Renal cortex interstitium (tissue), 3 donors: ENCODE results near the gene ANKRD65. TPM values are rescaled to one million over a fixed set of nuclear protein-coding genes. Genes with fewer than 3 reads are reported as not detected.

Experiments used
- polyA plus RNA-seq, 3 donors: library from polyadenylated mRNA; unstranded; fragments of 120-200 nt; gene quantifications; one replicate each; pipeline ENCODE4 v1.2.1, GENCODE V29; 2013; ENCODE audit not compliant: insufficient read length in 3 of 3

The ANKRD65 gene
- polyA plus RNA-seq, 3 donors, result 8.3 to 14.7 (median 10.6) TPM

Other genes starting within 250 kb of the ANKRD65 start
- gene TTLL10, start 247.4 kb downstream of the ANKRD65 start, polyA plus RNA-seq, result under 1 TPM; 0.30 to 0.88 (median 0.50) TPM
- gene TNFRSF18, start 214.7 kb downstream of the ANKRD65 start, polyA plus RNA-seq, result under 1 TPM; 0.20 to 0.80 (median 0.43) TPM
- 1 to 10 TPM; 1.1 to 3.0 (median 2.4) TPM for gene TNFRSF4, start 207.1 kb downstream of the ANKRD65 start, polyA plus RNA-seq
- 100 to 1,000 TPM; 106 to 141 (median 132) TPM for gene SDF4, start 189.3 kb downstream of the ANKRD65 start, polyA plus RNA-seq
- 10 to 100 TPM; 20.9 to 22.5 (median 21.3) TPM for gene B3GALT6, start 189.0 kb downstream of the ANKRD65 start, polyA plus RNA-seq
- 10 to 100 TPM in 2 of 3 donors, 1 to 10 TPM in 1; 7.5 to 17.4 (median 12.2) TPM for gene C1QTNF12, start 174.6 kb downstream of the ANKRD65 start, polyA plus RNA-seq
- 10 to 100 TPM; 44.5 to 58.5 (median 53.4) TPM for gene UBE2J2, start 147.4 kb downstream of the ANKRD65 start, polyA plus RNA-seq
- gene SCNN1D, start 140.8 kb downstream of the ANKRD65 start, polyA plus RNA-seq, result 10 to 100 TPM in 1 of 3 donors, 1 to 10 TPM in 2; 3.9 to 10.5 (median 5.8) TPM
- 10 to 100 TPM; 22.4 to 39.1 (median 38.3) TPM for gene ACAP3, start 113.3 kb downstream of the ANKRD65 start, polyA plus RNA-seq
- gene PUSL1, start 112.7 kb downstream of the ANKRD65 start, polyA plus RNA-seq, result 10 to 100 TPM in 2 of 3 donors, 1 to 10 TPM in 1; 4.5 to 10.4 (median 10.0) TPM
- gene INTS11, start 96.6 kb downstream of the ANKRD65 start, polyA plus RNA-seq, result 100 to 1,000 TPM; 107 to 159 (median 117) TPM
- 10 to 100 TPM; 10.0 to 18.0 (median 16.0) TPM for gene CPTP, start 96.5 kb downstream of the ANKRD65 start, polyA plus RNA-seq
- under 1 TPM; 0.31 to 0.52 (median 0.47) TPM for gene TAS1R3, start 90.0 kb downstream of the ANKRD65 start, polyA plus RNA-seq
- gene DVL1, start 71.9 kb downstream of the ANKRD65 start, polyA plus RNA-seq, result 10 to 100 TPM; 23.6 to 45.9 (median 42.6) TPM
- gene MXRA8, start 62.7 kb downstream of the ANKRD65 start, polyA plus RNA-seq, result 100 to 1,000 TPM; 145 to 202 (median 196) TPM
- gene AURKAIP1, start 46.1 kb downstream of the ANKRD65 start, polyA plus RNA-seq, result 10 to 100 TPM; 52.0 to 89.3 (median 86.3) TPM
- 100 to 1,000 TPM; 241 to 386 (median 255) TPM for gene CCNL2, start 21.9 kb downstream of the ANKRD65 start, polyA plus RNA-seq
- gene MRPL20, start 14.0 kb downstream of the ANKRD65 start, polyA plus RNA-seq, result 100 to 1,000 TPM; 115 to 120 (median 120) TPM
- 10 to 100 TPM; 31.6 to 74.6 (median 62.4) TPM for gene VWA1, start 14.4 kb upstream of the ANKRD65 start, polyA plus RNA-seq
- gene ATAD3C, start 28.4 kb upstream of the ANKRD65 start, polyA plus RNA-seq, result 1 to 10 TPM; 2.2 to 5.5 (median 2.9) TPM
- 10 to 100 TPM; 11.6 to 28.5 (median 15.1) TPM for gene ATAD3B, start 50.5 kb upstream of the ANKRD65 start, polyA plus RNA-seq
- gene ATAD3A, start 90.9 kb upstream of the ANKRD65 start, polyA plus RNA-seq, result 10 to 100 TPM; 15.4 to 29.0 (median 25.9) TPM
- gene TMEM240, start 119.3 kb upstream of the ANKRD65 start, polyA plus RNA-seq, result 10 to 100 TPM in 1 of 3 donors, 1 to 10 TPM in 2; 4.0 to 12.1 (median 6.6) TPM
- gene SSU72, start 153.6 kb upstream of the ANKRD65 start, polyA plus RNA-seq, result 10 to 100 TPM; 79.9 to 85.8 (median 80.6) TPM
- 1 to 10 TPM; 1.8 to 4.8 (median 3.2) TPM for gene FNDC10, start 178.9 kb upstream of the ANKRD65 start, polyA plus RNA-seq
- gene MIB2, start 194.2 kb upstream of the ANKRD65 start, polyA plus RNA-seq, result 10 to 100 TPM; 30.3 to 71.4 (median 70.4) TPM
- 10 to 100 TPM; 15.0 to 36.3 (median 35.3) TPM for gene MMP23B, start 210.9 kb upstream of the ANKRD65 start, polyA plus RNA-seq
- 10 to 100 TPM; 37.7 to 45.5 (median 42.4) TPM for gene CDK11B, start 237.7 kb upstream of the ANKRD65 start, polyA plus RNA-seq